Cardiac muscle cell (in vitro differentiated cells and primary cell): ENCODE data around the gene C3orf70. TPM values are rescaled to one million over a fixed set of nuclear protein-coding genes. Genes with fewer than 3 reads are reported as not detected.

Experiments
- DNase-seq, 2 donors: peaks; one replicate each; pipeline versions ENCODE4 v3.0.0 to v3.0.0-alpha.2; 2010 to 2017; ENCODE audit warnings: low read depth in 1 of 2, low spot score in 1 of 2
- H3K27ac ChIP-seq: fragments of 200-600 bp; sonication (generic); 2 replicates; pipeline ENCODE4 v1.5.1; 2016
- H3K27me3 ChIP-seq: fragments of 200-600 bp; sonication (generic); 2 replicates; pipeline ENCODE4 v1.6.0; 2016; ENCODE audit warnings: control low read depth
- H3K36me3 ChIP-seq: fragments of 200-600 bp; sonication (generic); 2 replicates; pipeline ENCODE4 v1.5.1; 2016; ENCODE audit warnings: control low read depth
- H3K4me1 ChIP-seq: fragments of 200-600 bp; sonication (generic); 2 replicates; pipeline ENCODE4 v1.8.1; 2017; ENCODE audit warnings: low read depth, mild to moderate bottlenecking, mixed run types
- H3K4me3 ChIP-seq: fragments of 200-600 bp; sonication (generic); 2 replicates; pipeline ENCODE4 v1.5.1; 2016; ENCODE audit warnings: mild to moderate bottlenecking
- H3K9me3 ChIP-seq: fragments of 200-600 bp; sonication (generic); 2 replicates; pipeline ENCODE4 v1.5.1; 2017; ENCODE audit warnings: low read depth, mild to moderate bottlenecking, control low read depth
- polyA plus RNA-seq: library from polyadenylated mRNA; unstranded; fragments of >200 nt; fragmentation: Nextera tagmentation; extraction: Ambion mirVana; gene quantifications from 2 replicates; pipeline ENCODE4 v1.2.1, GENCODE V29; 2016
- total RNA-seq: library from RNA; depleted of rRNA; stranded (reverse); fragments of >200 nt; gene quantifications from 2 replicates; pipeline ENCODE4 v1.2.3, GENCODE V29; 2016
- TF ChIP-seq, protein P1 (sequence below): IDR thresholded peaks from 2 replicates; pipeline ENCODE4 v1.5.1; 2012; ENCODE audit warnings: low read depth, mild to moderate bottlenecking, low read length

Gene C3orf70
- total and polyA plus RNA-seq, 2 experiments from 2014 or later: 0.42 to 0.55 TPM

DNA sequence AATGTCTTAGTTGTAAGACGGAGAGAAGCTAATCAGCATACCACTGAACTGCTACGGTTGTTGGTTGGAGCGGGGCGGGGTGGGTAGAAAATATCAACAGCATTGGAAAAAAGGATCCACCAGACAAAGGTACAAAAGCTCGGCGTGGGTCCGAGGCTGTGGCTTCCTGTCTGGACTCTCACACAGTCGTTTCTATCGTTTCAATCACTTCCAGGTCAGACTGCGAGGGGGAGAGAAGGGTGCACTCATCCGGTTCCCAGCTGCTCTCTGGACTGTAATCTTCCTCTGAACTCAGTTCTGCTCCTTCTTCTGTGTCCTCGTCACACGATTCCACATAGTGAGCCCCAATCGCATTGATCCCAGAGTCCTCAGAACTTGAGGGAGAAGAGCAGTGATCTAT is 70.0 kb downstream of the C3orf70 start:
- Histone ChIP-seq H3K4me1 (peaks cover 9% of the 10 kb centered on the region), H3K9me3 (no peaks in the 10 kb centered on the region), H3K27ac (no peak overlapping the region), H3K4me3 (no peak overlapping the region), H3K36me3 (no peaks in the 10 kb centered on the region), H3K27me3 (no peaks in the 10 kb centered on the region)
- TF ChIP-seq, protein P1, sequence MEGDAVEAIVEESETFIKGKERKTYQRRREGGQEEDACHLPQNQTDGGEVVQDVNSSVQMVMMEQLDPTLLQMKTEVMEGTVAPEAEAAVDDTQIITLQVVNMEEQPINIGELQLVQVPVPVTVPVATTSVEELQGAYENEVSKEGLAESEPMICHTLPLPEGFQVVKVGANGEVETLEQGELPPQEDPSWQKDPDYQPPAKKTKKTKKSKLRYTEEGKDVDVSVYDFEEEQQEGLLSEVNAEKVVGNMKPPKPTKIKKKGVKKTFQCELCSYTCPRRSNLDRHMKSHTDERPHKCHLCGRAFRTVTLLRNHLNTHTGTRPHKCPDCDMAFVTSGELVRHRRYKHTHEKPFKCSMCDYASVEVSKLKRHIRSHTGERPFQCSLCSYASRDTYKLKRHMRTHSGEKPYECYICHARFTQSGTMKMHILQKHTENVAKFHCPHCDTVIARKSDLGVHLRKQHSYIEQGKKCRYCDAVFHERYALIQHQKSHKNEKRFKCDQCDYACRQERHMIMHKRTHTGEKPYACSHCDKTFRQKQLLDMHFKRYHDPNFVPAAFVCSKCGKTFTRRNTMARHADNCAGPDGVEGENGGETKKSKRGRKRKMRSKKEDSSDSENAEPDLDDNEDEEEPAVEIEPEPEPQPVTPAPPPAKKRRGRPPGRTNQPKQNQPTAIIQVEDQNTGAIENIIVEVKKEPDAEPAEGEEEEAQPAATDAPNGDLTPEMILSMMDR: no peak
- DNase-seq: no peak

DNA sequence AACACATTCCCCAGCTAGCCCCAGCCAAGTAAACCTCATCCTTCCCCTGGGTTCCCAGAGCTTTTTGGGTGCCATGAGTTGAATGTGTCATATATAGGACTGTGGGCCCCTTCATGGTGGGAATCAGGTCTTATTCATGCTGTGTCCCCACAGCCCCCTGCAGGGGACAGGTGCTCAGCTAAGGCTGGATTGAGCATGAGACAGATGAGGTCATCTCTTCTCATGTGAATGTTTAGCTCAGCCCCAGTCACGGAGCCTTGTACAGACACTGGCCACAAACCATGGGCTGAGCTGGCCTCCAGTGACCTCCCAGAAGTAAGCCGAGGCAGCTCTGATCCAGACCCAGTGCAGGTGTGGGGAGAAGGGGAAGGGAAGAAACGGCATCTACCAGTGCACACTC is 70.7 kb downstream of the C3orf70 start:
- Histone ChIP-seq H3K27me3 (no peaks in the 10 kb centered on the region), H3K9me3 (no peaks in the 10 kb centered on the region), H3K4me1 (peaks cover 9% of the 10 kb centered on the region), H3K27ac (no peak overlapping the region), H3K4me3 (no peak overlapping the region), H3K36me3 (no peaks in the 10 kb centered on the region)
- DNase-seq: no peak
- TF ChIP-seq, protein P1: no peak

DNA sequence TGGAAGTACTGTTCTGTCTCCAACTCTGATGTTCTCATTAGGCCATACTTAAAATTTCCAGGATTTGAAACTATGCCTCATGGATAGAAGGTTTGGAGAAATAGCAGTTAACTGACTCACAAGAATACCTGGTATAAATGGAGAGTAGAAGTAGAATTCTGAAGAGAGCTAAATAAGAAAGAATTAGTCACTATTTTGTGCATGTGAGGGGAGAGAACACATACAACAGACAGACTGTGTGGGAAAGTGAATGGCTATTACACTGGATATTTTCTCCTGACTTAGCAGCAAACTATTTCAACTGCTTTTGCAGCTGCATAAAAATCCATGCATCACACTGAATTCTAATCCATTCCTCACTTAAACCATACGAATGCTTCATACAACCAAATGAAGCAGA is 71.3 kb downstream of the C3orf70 start:
- DNase-seq: no peak
- no peak overlapping the region for H3K27ac ChIP-seq

DNA sequence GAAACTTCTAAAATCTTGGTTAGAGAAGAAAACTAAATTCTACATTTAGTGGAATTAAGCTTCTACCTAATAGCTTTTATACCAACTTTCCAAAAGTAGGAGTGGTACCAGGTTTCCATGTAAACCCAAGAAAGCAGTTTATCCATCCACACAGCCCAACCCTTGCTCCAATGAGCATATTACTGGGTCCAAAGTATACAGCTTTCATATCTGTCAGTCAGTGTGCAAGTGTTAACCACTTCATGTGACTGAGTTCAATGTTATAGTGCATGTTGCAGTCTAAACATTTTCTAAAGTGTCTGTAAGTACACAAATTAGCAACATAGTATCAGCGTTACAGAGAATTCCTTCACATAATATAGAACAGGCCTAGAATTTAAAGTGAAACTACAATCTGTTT is 73.2 kb downstream of the C3orf70 start:
- no peak overlapping the region for H3K4me3 ChIP-seq
- H3K27me3 ChIP-seq: no peaks in the 10 kb centered on the region
- H3K4me1 ChIP-seq: peaks cover 9% of the 10 kb centered on the region
- H3K36me3 ChIP-seq: no peaks in the 10 kb centered on the region
- no peak for DNase-seq
- TF ChIP-seq, protein P1: no peak
- no peak overlapping the region for H3K27ac ChIP-seq
- no peaks in the 10 kb centered on the region for H3K9me3 ChIP-seq

More for the DNA sequence above, 71.3 kb downstream of the C3orf70 start:
- H3K4me1 ChIP-seq: peaks cover 9% of the 10 kb centered on the region
- H3K27me3 ChIP-seq: no peaks in the 10 kb centered on the region
- H3K4me3 ChIP-seq: no peak overlapping the region
- H3K36me3 ChIP-seq: no peaks in the 10 kb centered on the region
- H3K9me3 ChIP-seq: no peaks in the 10 kb centered on the region
- TF ChIP-seq, protein P1: no peak

DNA sequence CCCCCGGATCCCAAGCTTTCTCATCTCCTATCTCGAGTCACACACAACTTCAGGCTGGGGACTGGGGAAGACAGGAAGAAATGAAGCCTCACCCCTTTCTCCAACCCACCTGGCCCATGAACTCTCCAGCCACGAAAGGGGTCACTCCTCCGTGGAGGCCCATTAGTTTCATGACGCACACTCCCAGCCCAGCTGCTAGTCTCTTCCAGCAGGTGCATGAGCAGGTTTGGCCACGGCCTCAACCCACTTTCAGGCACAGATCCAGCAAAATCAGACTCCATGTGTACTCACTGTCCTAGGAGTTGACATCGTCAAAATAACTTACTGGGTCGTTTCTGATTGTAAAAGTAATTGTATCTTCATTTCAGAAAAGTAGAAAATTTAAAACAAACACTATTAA is 76.6 kb downstream of the C3orf70 start:
- no peak for DNase-seq
- TF ChIP-seq, protein P1: no peak

DNA sequence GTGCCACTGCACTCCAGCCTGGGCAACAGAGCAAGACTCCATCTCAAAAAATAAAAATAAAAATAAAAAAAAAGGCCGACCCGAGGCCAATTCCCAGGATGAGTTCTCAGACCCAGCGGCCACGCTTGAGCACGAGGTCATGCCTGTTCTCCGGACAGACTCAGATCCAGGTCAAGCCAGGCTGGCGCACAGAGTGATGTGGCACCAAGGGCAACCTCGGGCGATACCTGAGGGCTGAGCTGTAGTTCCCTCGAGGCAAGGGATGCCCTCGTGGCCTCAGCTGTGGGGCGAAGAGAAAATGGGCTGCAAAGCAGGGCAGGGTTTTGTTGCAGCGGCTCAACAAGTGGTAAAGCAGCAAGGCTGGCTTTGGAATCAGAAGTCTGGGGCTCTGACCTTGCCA is 77.3 kb downstream of the C3orf70 start:
- Histone ChIP-seq H3K27ac (no peak overlapping the region), H3K9me3 (no peaks in the 10 kb centered on the region), H3K27me3 (no peaks in the 10 kb centered on the region), H3K4me3 (no peak overlapping the region), H3K4me1 (peaks cover 9% of the 10 kb centered on the region), H3K36me3 (no peaks in the 10 kb centered on the region)
- TF ChIP-seq, protein P1: no peak
- DNase-seq: no peak

More for the DNA sequence above, 76.6 kb downstream of the C3orf70 start:
- Histone ChIP-seq H3K9me3 (no peaks in the 10 kb centered on the region), H3K4me1 (peaks cover 9% of the 10 kb centered on the region), H3K27ac (no peak overlapping the region), H3K4me3 (no peak overlapping the region), H3K36me3 (no peaks in the 10 kb centered on the region), H3K27me3 (no peaks in the 10 kb centered on the region)
